ENCODE results near the gene ANKRD13B. TPM values are rescaled to one million over a fixed set of nuclear protein-coding genes. Genes with fewer than 3 reads are reported as not detected.

ANKRD13B gene
- total and polyA plus RNA-seq, 2 of the 13 experiments (the other 11 are each of a cell fraction or from before 2014, with no cell fraction given): 1.7 to 1.8 TPM

DNA sequence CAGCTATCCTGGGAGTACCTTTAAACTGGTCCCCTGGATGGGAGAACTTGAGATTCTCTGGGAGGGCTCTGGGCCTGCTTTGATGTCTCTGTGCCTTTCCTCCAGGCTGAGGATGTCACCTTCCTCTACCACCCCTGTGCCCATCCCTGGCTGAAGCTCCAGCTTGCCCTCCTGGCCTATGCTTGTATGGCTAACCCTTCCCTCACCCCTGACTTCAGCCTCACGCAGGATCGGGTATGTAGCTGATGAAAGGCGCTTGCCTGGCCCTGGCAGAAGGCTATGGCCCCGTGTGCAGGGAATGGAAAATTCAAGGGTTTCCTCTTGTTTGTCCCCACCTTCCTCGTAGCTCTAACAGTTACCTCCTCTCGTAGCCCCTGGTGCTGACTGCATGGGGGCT lies 21.4 kb upstream of the ANKRD13B start:
- Histone ChIP-seq H4K20me1 (ENCODE audit: insufficient read depth, low read length) (no peaks in the 10 kb centered on the region), H3K36me3 (replicated peaks in 1 of 2; ENCODE audit: control insufficient read depth in 1 of 2, insufficient read depth in 2 of 2, low read length in 2 of 2) (peaks cover 0 to 8% of the 10 kb centered on the region in 2 experiments; a peak in 2 of 5 replicates), H3K4me2 (ENCODE audit: low read depth, low read length) (no peak overlapping the region), H3K27ac (ENCODE audit: extremely low read length, insufficient read depth, low read length) (no peak overlapping the region), H2AFZ (ENCODE audit: low read length) (no peak overlapping the region), H3K4me1 (ENCODE audit: insufficient read depth, low read length) (peaks cover 32% of the 10 kb centered on the region), H3K79me2 (ENCODE audit: insufficient read depth, low read length) (no peaks in the 10 kb centered on the region), H3K9me3 (ENCODE audit: low read length) (no peaks in the 10 kb centered on the region), H3K4me3 (replicated peaks in 1 of 3; ENCODE audit: insufficient read depth in 1 of 3, low read depth in 2 of 3, low read length in 3 of 3) (no peak overlapping the region), H3K27me3 (ENCODE audit: control insufficient read depth in 1 of 2, insufficient read depth in 2 of 2, low read length in 2 of 2) (no peaks in the 10 kb centered on the region), H3K9ac (ENCODE audit: insufficient read depth, low read depth, low read length) (no peak overlapping the region)
- CTCF ChIA-PET (ENCODE audit: low intra/inter-chr PET ratio, low total read pairs): no interaction called here
- WGBS (ENCODE audit: low lambda C conversion rate): 100% methylated on average over 4 of the region's 6 CpGs
- intact Hi-C loops (cut with micrococcal nuclease; ENCODE audit: unreplicated experiment) (no loop called here), in situ Hi-C loops (cut with HindIII; ENCODE audit: extremely low pct_ligation_motif_present, low pct_unique_long_range_greater_than_20kb) (no loop called here)
- no TSS peak for BruUV-seq (replicated peaks)
- no peak for ATAC-seq
- no peak for DNase-seq (ENCODE audit: low spot score)
- TF ChIP-seq ELF4 (CRISPR knock-in tag; IDR thresholded peaks at IDR 0.05; ENCODE audit: borderline replicate concordance) (no peak), TOE1 (CRISPR knock-in tag; IDR thresholded peaks at IDR 0.05) (no peak), ZNF878 (CRISPR knock-in tag; IDR thresholded peaks at IDR 0.05) (no peak), NFRKB (IDR thresholded peaks at IDR 0.05) (no peak), ZNF138 (CRISPR knock-in tag; IDR thresholded peaks at IDR 0.05; ENCODE audit: low read depth) (no peak), ZNF777 (CRISPR knock-in tag; IDR thresholded peaks at IDR 0.05) (no peak), THAP11 (CRISPR knock-in tag; IDR thresholded peaks at IDR 0.05) (no peak), ZNF780A (CRISPR knock-in tag; IDR thresholded peaks at IDR 0.05) (no peak), ZNF264 (CRISPR knock-in tag; IDR thresholded peaks at IDR 0.05) (no peak)
- TF ChIP-seq, protein P1, sequence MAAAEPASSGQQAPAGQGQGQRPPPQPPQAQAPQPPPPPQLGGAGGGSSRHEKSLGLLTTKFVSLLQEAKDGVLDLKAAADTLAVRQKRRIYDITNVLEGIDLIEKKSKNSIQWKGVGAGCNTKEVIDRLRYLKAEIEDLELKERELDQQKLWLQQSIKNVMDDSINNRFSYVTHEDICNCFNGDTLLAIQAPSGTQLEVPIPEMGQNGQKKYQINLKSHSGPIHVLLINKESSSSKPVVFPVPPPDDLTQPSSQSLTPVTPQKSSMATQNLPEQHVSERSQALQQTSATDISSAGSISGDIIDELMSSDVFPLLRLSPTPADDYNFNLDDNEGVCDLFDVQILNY (CRISPR knock-in tag; conservative IDR thresholded peaks at IDR 0.05): no peak
- TF ChIP-seq, protein P2, sequence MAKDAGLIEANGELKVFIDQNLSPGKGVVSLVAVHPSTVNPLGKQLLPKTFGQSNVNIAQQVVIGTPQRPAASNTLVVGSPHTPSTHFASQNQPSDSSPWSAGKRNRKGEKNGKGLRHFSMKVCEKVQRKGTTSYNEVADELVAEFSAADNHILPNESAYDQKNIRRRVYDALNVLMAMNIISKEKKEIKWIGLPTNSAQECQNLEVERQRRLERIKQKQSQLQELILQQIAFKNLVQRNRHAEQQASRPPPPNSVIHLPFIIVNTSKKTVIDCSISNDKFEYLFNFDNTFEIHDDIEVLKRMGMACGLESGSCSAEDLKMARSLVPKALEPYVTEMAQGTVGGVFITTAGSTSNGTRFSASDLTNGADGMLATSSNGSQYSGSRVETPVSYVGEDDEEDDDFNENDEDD (CRISPR knock-in tag; IDR thresholded peaks at IDR 0.05; ENCODE audit: borderline replicate concordance): no peak
- FAIRE-seq: no peak
- POLR2A ChIA-PET: no interaction called here

Measured in HepG2 (cell line).